GM12878 (cell line): ENCODE data around the gene PHPT1. TPM values are rescaled to one million over a fixed set of nuclear protein-coding genes. Genes with fewer than 3 reads are reported as not detected.
A peak's percentile ranks its signal among the peaks of the same experiment; 100 is the strongest.

ENCODE experiments used
- ATAC-seq: fragments of 200-7000 bp; cut with Tn5 transposase; 3 replicates; pipeline ENCODE4 v1.9.1; 2020; ENCODE audit warnings: mild to moderate bottlenecking, moderate library complexity
- BruUV-seq: library from RNA; stranded (reverse); fragments of 400-500 nt; replicated peaks from 2 replicates; lab custom pipeline; 2021; lab: Mats Ljungman, UMichigan
- CTCF ChIA-PET: fragments of 300-600 bp; sonication (Branson Sonifier 250); formaldehyde crosslinking; extraction: SDS; loops from one replicate; lab custom pipeline; 2021; ENCODE audit warnings: inconsistent platforms; lab: Yijun Ruan, JAX
- POLR2A ChIA-PET: fragments of 350-600 bp; formaldehyde crosslinking; extraction: SDS; loops from one replicate; lab custom pipeline; 2021; ENCODE audit warnings: inconsistent platforms; lab: Charles Lee
- RAD21 ChIA-PET: fragments of 300-600 bp; sonication (Branson Sonifier 250); formaldehyde crosslinking; loops from one replicate; lab custom pipeline; 2023; ENCODE audit warnings: antibody characterized with exemption; ENCODE audit not compliant: unreplicated experiment; lab: Charles Lee
- SMC1A ChIA-PET: fragments of 300-600 bp; sonication (Branson Sonifier 250); formaldehyde crosslinking; loops from one replicate; lab custom pipeline; 2023; ENCODE audit not compliant: unreplicated experiment, uncharacterized antibody; lab: Charles Lee
- DNase-seq: peaks from one replicate; pipeline ENCODE4 v3.0.0-alpha.2; 2011; ENCODE audit warnings: low read depth, low spot score
- FAIRE-seq: peaks from 3 replicates; lab custom pipeline; 2011; peaks lifted over from hg19 to GRCh38; lab: Jason Lieb, UNC
- H2AFZ ChIP-seq: 2 replicates; pipeline ENCODE4 v1.6.0; 2011; ENCODE audit warnings: low read depth, low read length, control low read depth; ENCODE audit not compliant: control insufficient read depth
- H3K27ac ChIP-seq: 2 replicates; pipeline ENCODE4 v1.5.1; 2011; ENCODE audit warnings: control low read depth; ENCODE audit not compliant: control insufficient read depth, insufficient read depth
- H3K27me3 ChIP-seq, 2 experiments: replicated peaks in 1 of 2; 2 replicates each; pipeline versions ENCODE4 v1.6.0 to v1.6.1; 2011; ENCODE audit warnings: low read length in 1 of 2; ENCODE audit not compliant: control insufficient read depth in 2 of 2, insufficient read depth in 2 of 2
- H3K36me3 ChIP-seq, 2 experiments: 2 replicates each; pipeline ENCODE4 v1.5.1; 2011; ENCODE audit warnings: low read length in 1 of 2; ENCODE audit not compliant: control insufficient read depth in 2 of 2, insufficient read depth in 2 of 2
- H3K4me1 ChIP-seq: 2 replicates; pipeline ENCODE4 v1.6.1; 2011; ENCODE audit warnings: mild to moderate bottlenecking, low read length, moderate library complexity, mixed read lengths; ENCODE audit not compliant: control insufficient read depth, insufficient read depth
- H3K4me2 ChIP-seq: 2 replicates; pipeline ENCODE4 v1.6.0; 2011; ENCODE audit warnings: control low read depth; ENCODE audit not compliant: control insufficient read depth, insufficient read depth
- H3K4me3 ChIP-seq: fragments of 200-600 bp; sonication (generic); 2 replicates; pipeline ENCODE4 v1.5.1; 2016
- H3K79me2 ChIP-seq: 2 replicates; pipeline ENCODE4 v1.6.0; 2011; ENCODE audit warnings: low read length; ENCODE audit not compliant: control insufficient read depth, insufficient read depth
- H3K9ac ChIP-seq: 2 replicates; pipeline ENCODE4 v1.8.0; 2011; ENCODE audit warnings: low read length, control low read depth, mixed read lengths; ENCODE audit not compliant: control insufficient read depth, insufficient read depth
- H3K9me3 ChIP-seq: replicated peaks from 3 replicates; pipeline ENCODE4 v1.5.1; 2011; ENCODE audit warnings: mild to moderate bottlenecking, low read length; ENCODE audit not compliant: control insufficient read depth, insufficient read depth
- H4K20me1 ChIP-seq: 2 replicates; pipeline ENCODE4 v1.6.0; 2011; ENCODE audit not compliant: control insufficient read depth, insufficient read depth
- CEBPB ChIP-seq, 2 experiments: fragments of 150-350 bp in 1 of 2; IDR thresholded peaks; 2 replicates each; pipeline ENCODE4 v1.6.1; 2012 to 2014; ENCODE audit warnings: low read depth in 2 of 2, low read length in 2 of 2, borderline replicate concordance in 1 of 2, inconsistent platforms in 1 of 2
- CHD4 ChIP-seq: fragments of 200-600 bp; sonication (generic); IDR thresholded peaks from 2 replicates; pipeline ENCODE4 v1.6.1; 2016; ENCODE audit warnings: mild to moderate bottlenecking
- GABPA ChIP-seq: IDR thresholded peaks from 2 replicates; pipeline ENCODE4 v1.6.1; 2014; ENCODE audit warnings: antibody characterized with exemption, low read depth, mild to moderate bottlenecking, inconsistent platforms
- MYC ChIP-seq: IDR thresholded peaks from 2 replicates; pipeline ENCODE4 v1.6.1; 2011; ENCODE audit warnings: mild to moderate bottlenecking, low read length, moderate library complexity, inconsistent platforms; ENCODE audit not compliant: insufficient read depth, insufficient replicate concordance, insufficient read length, severe bottlenecking
- WGBS: methylation state at CpG from one replicate; pipeline ENCODE4 v1.1.6; 2016; ENCODE audit warnings: low lambda C conversion rate; ENCODE audit not compliant: insufficient replicate concordance, insufficient coverage; ENCODE audit errors: missing lambda C conversion rate; 5-methylcytosine and 5-hydroxymethylcytosine counted together
- in situ Hi-C: fragments of 300-500 bp; cut with MboI; formaldehyde crosslinking; loops from 9 replicates; pipeline ENCODE4 v1.14.3; 2018; ENCODE audit warnings: mixed read lengths
- intact Hi-C: fragments of 100-400 bp; cut with micrococcal nuclease; formaldehyde crosslinking; loops from one replicate; pipeline ENCODE4 v1.14.2; 2022; ENCODE audit not compliant: unreplicated experiment
- polyA plus RNA-seq, 11 experiments: library from polyadenylated mRNA; depleted of rRNA in 4 of 11; unstranded in 6 of 11; stranded (reverse) in 5 of 11; fragments of >200 nt; fragmentation: Nextera tagmentation in 4 of 11; fragmentation: Illumina TruSeq in 1 of 11; extraction: Ambion mirVana in 4 of 11; extraction: Trizol in 1 of 11; gene quantifications; 1 replicate in 1 of 11; 2 replicates in 10 of 11; pipeline versions ENCODE4 v1.2.1 to v1.2.3, GENCODE V29; 2011 to 2016; ENCODE audit warnings: inconsistent platforms in 2 of 11, missing spikeins in 2 of 11, low read depth in 1 of 11
- total RNA-seq, 4 experiments: library from RNA; depleted of rRNA in 3 of 4; stranded (reverse); fragments of >200 nt in 3 of 4; fragmentation: Illumina TruSeq in 1 of 4; extraction: Trizol in 1 of 4; gene quantifications; 2 replicates each; pipeline versions ENCODE4 v1.2.1 to v1.2.3, GENCODE V29; 2013 to 2021
- TF ChIP-seq, protein P1 (sequence below): IDR thresholded peaks from 2 replicates; pipeline ENCODE4 v1.6.1; 2011; ENCODE audit warnings: low read depth, mild to moderate bottlenecking, low read length, moderate library complexity, borderline replicate concordance; ENCODE audit errors: extremely low read depth
- TF ChIP-seq, protein P2 (sequence below): fragments of 450-650 bp; IDR thresholded peaks from 2 replicates; pipeline ENCODE4 v1.6.1; 2017; ENCODE audit warnings: low read depth, mild to moderate bottlenecking, moderate library complexity
- TF ChIP-seq, protein P3 (sequence below): fragments of 450-650 bp; IDR thresholded peaks from 2 replicates; pipeline ENCODE4 v1.6.1; 2017; ENCODE audit warnings: mild to moderate bottlenecking, low read depth, inconsistent platforms; ENCODE audit not compliant: poor library complexity, severe bottlenecking
- TF ChIP-seq, protein P4 (sequence below): fragments of 150-350 bp; IDR thresholded peaks from 2 replicates; pipeline ENCODE4 v1.6.1; 2016; ENCODE audit warnings: low read depth, low read length

PHPT1 gene
- total and polyA plus RNA-seq, 10 of the 15 experiments (the other 5 are each of a cell fraction or from before 2014, with no cell fraction given): 56.2 to 323 (median 140) TPM

DNA sequence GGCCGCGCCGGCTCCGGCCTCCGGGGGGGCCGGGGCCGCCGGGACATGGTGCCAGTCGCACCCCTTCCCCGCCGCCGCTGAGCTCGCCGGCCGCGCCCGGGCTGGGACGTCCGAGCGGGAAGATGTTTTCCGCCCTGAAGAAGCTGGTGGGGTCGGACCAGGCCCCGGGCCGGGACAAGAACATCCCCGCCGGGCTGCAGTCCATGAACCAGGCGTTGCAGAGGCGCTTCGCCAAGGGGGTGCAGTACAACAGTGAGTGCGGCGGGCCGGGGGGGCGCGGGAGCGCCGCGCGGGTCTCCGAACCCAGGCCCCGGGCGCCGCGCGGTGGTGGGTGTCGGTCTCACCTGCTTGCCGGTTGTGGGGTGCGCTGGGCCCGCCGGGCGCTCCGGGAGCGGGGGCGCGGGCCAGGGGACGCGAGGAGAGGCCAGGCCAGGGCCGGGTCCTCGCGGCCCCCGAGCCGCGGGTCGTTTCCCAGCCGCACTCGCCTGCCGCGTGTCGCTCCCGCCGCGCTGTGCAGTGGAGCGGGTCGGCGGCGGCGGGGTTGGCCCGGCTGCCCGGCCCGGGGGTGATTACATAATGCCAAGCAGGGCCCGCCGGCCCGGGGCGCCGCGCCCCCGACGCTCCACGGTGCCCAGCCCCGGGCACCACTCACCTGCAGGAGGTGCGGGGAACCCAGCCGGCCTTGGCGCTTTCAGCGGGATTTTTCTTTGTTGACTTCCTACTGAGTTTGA lies 41.0 kb upstream of the PHPT1 start (continued):
- TF ChIP-seq, protein P1, sequence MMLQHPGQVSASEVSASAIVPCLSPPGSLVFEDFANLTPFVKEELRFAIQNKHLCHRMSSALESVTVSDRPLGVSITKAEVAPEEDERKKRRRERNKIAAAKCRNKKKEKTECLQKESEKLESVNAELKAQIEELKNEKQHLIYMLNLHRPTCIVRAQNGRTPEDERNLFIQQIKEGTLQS: no peak
- TF ChIP-seq GABPA: no peak

DNA sequence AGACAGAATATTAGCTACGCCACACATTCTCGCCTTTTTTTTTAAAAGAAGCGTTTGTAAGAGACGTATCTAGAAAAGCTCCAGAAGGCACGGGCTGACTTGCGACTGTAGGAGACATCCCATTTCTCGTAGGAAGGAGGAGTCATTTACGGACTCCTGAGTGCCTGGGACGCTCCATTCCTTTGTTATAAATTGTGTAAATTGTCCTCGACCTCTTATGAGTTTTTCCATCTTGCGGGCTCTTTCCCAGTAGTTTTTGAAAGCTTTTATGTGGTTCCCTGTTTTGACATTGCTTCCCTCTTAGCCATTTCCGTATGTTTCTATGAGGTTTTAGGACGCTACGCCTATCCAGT lies 40.4 kb upstream of the PHPT1 start:
- no peaks in the 10 kb centered on the region; the same call in 1 of the 2 replicates for H4K20me1 ChIP-seq
- H3K9ac ChIP-seq: peak overlapping the region; percentile 93
- TF ChIP-seq CEBPB (IDR thresholded peaks at IDR 0.05; ENCODE audit: borderline replicate concordance in 1 of 2, low read depth in 2 of 2, low read length in 2 of 2): no peak
- TF ChIP-seq, protein P2, sequence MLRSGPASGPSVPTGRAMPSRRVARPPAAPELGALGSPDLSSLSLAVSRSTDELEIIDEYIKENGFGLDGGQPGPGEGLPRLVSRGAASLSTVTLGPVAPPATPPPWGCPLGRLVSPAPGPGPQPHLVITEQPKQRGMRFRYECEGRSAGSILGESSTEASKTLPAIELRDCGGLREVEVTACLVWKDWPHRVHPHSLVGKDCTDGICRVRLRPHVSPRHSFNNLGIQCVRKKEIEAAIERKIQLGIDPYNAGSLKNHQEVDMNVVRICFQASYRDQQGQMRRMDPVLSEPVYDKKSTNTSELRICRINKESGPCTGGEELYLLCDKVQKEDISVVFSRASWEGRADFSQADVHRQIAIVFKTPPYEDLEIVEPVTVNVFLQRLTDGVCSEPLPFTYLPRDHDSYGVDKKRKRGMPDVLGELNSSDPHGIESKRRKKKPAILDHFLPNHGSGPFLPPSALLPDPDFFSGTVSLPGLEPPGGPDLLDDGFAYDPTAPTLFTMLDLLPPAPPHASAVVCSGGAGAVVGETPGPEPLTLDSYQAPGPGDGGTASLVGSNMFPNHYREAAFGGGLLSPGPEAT: no peak
- no peak for TF ChIP-seq MYC
- TF ChIP-seq, protein P3, sequence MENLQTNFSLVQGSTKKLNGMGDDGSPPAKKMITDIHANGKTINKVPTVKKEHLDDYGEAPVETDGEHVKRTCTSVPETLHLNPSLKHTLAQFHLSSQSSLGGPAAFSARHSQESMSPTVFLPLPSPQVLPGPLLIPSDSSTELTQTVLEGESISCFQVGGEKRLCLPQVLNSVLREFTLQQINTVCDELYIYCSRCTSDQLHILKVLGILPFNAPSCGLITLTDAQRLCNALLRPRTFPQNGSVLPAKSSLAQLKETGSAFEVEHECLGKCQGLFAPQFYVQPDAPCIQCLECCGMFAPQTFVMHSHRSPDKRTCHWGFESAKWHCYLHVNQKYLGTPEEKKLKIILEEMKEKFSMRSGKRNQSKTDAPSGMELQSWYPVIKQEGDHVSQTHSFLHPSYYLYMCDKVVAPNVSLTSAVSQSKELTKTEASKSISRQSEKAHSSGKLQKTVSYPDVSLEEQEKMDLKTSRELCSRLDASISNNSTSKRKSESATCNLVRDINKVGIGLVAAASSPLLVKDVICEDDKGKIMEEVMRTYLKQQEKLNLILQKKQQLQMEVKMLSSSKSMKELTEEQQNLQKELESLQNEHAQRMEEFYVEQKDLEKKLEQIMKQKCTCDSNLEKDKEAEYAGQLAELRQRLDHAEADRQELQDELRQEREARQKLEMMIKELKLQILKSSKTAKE: no peak
- no peak for TF ChIP-seq CHD4
- TF ChIP-seq, protein P4, sequence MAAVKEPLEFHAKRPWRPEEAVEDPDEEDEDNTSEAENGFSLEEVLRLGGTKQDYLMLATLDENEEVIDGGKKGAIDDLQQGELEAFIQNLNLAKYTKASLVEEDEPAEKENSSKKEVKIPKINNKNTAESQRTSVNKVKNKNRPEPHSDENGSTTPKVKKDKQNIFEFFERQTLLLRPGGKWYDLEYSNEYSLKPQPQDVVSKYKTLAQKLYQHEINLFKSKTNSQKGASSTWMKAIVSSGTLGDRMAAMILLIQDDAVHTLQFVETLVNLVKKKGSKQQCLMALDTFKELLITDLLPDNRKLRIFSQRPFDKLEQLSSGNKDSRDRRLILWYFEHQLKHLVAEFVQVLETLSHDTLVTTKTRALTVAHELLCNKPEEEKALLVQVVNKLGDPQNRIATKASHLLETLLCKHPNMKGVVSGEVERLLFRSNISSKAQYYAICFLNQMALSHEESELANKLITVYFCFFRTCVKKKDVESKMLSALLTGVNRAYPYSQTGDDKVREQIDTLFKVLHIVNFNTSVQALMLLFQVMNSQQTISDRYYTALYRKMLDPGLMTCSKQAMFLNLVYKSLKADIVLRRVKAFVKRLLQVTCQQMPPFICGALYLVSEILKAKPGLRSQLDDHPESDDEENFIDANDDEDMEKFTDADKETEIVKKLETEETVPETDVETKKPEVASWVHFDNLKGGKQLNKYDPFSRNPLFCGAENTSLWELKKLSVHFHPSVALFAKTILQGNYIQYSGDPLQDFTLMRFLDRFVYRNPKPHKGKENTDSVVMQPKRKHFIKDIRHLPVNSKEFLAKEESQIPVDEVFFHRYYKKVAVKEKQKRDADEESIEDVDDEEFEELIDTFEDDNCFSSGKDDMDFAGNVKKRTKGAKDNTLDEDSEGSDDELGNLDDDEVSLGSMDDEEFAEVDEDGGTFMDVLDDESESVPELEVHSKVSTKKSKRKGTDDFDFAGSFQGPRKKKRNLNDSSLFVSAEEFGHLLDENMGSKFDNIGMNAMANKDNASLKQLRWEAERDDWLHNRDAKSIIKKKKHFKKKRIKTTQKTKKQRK: no peak
- CTCF ChIA-PET: interaction anchor here (0.5 to 4.4 kb wide), 9 partner anchors 9 to 259 kb away, joined by 3 to 15 read pairs (median 3); partner anchors contain the start of gene AJM1
- SMC1A ChIA-PET: interaction anchor here (1.1 to 2.3 kb wide), 2 partner anchors 34 to 139 kb away, joined by 4 to 5 read pairs; partner anchors contain the start of gene AJM1
- in situ Hi-C loops: no loop called here
- no peak overlapping the region; the same call in 1 of the 2 replicates for H2AFZ ChIP-seq
- BruUV-seq: no TSS peak
- RAD21 ChIA-PET: no interaction called here
- 2% methylated on average over 14 of the region's 14 CpGs for WGBS
- peak overlapping the region; percentile 74 for H3K27ac ChIP-seq
- peaks cover 7% of the 10 kb centered on the region for H3K4me1 ChIP-seq
- no peak for FAIRE-seq
- POLR2A ChIA-PET: interaction anchor here (1.2 to 1.4 kb wide), 2 partner anchors 40 to 321 kb away, joined by 3 read pairs; partner anchors contain the start of gene PHPT1
- peaks cover 39% of the 10 kb centered on the region for H3K79me2 ChIP-seq
- H3K4me2 ChIP-seq: peak overlapping the region; percentile 76
- H3K4me3 ChIP-seq: peak overlapping the region; percentile 90
- DNase-seq: no peak
- intact Hi-C loops: loop anchor here (10.0 kb wide), 1 partner anchor 76 kb away; the partner anchor contains the start of gene TRAF2
- ATAC-seq: no peak
- H3K9me3 ChIP-seq: no peaks in the 10 kb centered on the region
- H3K27me3 ChIP-seq: no peaks in the 10 kb centered on the region
- peaks cover 2 to 7% of the 10 kb centered on the region in 2 experiments; a peak in 3 of 4 replicates for H3K36me3 ChIP-seq
